A549 treated with AZD2906 at 1 μM for 4 hours (cell line): ENCODE data around the gene KLRB1. TPM values are rescaled to one million over a fixed set of nuclear protein-coding genes. Genes with fewer than 3 reads are reported as not detected.

Experiments used
- total RNA-seq: library from RNA; stranded (reverse); fragments of 200-300 nt; extraction: Qiagen RNA extraction; gene quantifications from 5 replicates; pipeline ENCODE4 v1.2.3, GENCODE V29; 2022

KLRB1 gene
- total RNA-seq: not detected in 5 replicates

DNA sequence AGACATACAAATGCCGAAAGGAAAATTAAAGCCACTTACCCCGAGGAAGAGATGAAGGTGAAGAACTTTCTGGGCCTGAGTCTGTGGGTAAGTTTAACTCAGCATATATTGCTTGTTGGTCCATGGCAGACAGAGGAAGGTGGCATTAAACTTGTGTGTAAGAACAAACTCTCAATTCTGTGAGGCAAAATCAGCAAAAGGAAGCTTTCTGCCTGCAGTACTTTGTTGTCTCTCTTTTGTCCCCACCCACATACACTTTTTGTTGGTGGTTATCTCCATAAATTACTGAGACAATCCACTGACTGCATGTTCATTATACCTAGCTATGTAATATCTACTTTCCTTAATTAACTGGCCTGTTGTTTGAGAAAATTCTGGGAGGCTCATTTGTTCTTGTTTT, at the start of gene KLRB1:
KLRB1 (minus strand) TSS at position 201 of the 400 bp plus-strand sequence; CDS start at position 124, 77 bp downstream.

Other genes with a start within 250 kb of the KLRB1 start
- 0.35 to 0.89 TPM (median 0.39 TPM) in 5 replicates for gene CLEC2D, start 61.8 kb upstream of the KLRB1 start, total RNA-seq
- gene CLECL1, start 125.2 kb upstream of the KLRB1 start, total RNA-seq: not detected in 5 replicates
- not detected in 5 replicates for gene CD69, start 153.0 kb upstream of the KLRB1 start, total RNA-seq
- not detected in 5 replicates for gene KLRF1, start 219.6 kb upstream of the KLRB1 start, total RNA-seq